Erythroblast (primary cell): ENCODE data around the gene BEND2.

Experiments used
- GATA1 ChIP-seq: IDR thresholded peaks from 2 replicates; pipeline ENCODE4 v1.6.1; 2011; ENCODE audit warnings: low read depth, mild to moderate bottlenecking, control low read depth, low read length, moderate library complexity
- POLR2A ChIP-seq: IDR thresholded peaks from 2 replicates; pipeline ENCODE4 v1.6.1; 2011; ENCODE audit warnings: mild to moderate bottlenecking, low read length

- TF ChIP-seq POLR2A: no peak
- no peak for TF ChIP-seq GATA1
Observed at GRCh38 chrX:18174971-18175370, 45.7 kb downstream of the BEND2 start.
